Measurements from ENCODE around the gene OTOGL.

The OTOGL gene

DNA sequence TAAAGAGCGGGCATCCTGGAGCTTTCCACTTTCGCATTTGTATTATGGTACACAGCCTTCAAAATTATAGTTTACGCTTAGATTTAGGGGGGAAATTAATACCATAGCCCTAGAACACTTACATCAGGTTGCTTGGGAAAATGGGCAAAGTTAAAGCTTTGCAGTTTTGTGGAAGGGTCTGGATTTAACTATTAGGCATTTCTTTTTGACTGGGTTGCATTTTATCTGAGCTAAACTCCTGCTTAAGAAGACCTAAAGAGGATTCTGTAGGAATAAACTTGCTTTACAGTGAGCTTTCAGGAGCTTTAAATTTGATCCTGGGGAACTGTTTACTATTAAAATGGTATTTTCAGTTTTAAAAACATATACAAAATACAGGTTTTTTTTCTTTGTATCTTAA, 301.9 kb downstream of the OTOGL start:
- DNase-seq, result no peak

- DNase-seq, result no peak
Measured at GRCh38 chr12:80404629-80405028, 305.3 kb downstream of the OTOGL start.

- no peak for DNase-seq
Measured at GRCh38 chr12:80406253-80406652, 306.9 kb downstream of the OTOGL start.

DNA sequence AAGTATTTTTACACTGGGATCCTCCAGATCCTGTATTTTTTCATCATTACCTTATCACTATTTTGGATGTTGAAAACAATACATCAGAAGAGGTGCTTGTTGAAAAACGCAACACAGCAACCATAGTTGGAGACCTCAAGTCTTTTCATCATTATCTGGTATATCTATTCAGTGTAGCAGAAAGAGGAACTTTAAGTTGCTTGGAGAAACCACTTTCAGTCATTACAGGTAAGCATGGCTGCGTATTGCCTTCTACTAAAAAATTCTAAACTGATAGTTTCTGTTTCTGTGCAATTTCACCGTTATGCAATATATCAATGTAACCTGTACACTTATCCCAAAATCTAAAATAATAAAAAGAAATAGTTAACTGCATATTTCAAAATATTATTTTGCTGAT, 312.4 kb downstream of the OTOGL start:
- no peak for DNase-seq

- DNase-seq, result no peak
Measured at GRCh38 chr12:80412343-80412953, 313.1 kb downstream of the OTOGL start.

- no peak for DNase-seq
Measured at GRCh38 chr12:80413462-80413861, 314.1 kb downstream of the OTOGL start.

DNA sequence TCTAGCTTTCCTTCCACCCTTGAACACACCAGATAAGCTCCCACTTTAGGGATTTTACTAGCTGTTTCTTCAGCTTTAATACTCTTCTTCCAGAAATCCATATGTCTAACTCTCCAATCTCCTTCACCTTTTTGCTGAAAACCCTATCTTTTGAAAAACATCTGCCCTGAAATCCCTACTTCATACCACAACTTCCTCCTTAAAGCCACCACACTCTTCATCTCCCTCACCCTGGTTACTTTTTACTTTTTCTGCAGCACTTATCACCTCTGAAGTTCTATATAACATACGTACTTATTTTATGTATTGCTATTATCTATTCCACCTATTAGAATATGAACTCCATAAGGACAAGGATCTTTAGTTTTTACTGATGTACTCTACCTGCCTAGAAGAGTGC, 316.1 kb downstream of the OTOGL start:
- no peak for DNase-seq

GRCh38 chr12:80419644-80420043, 320.3 kb downstream of the OTOGL start:
- no peak for DNase-seq

- DNase-seq, result no peak
Measured at GRCh38 chr12:80420075-80420474, 320.7 kb downstream of the OTOGL start.

DNA sequence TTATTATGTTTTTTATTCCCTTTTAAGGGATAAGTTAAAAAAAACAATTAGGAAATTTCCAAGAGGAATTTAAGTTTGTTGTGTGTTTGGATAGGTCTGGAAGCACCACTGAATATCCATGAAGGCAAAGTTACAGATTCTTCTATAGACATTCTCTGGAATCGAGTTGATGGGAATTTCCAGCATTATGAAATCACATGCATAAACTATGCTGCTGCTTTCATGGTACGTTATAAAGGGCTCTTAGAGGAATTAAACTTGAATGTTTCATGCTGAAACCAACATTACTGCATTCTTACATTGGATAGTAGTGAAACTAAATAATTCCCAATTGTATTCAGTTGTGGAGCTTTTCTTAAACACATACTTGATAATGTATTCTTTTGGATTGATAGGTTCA, 323.2 kb downstream of the OTOGL start:
- no peak for DNase-seq
